RWPE1 (cell line): Measurements from ENCODE around the gene TMEM176A.

Experiments used
- CTCF ChIA-PET: fragments of 350-600 bp; sonication (Branson Sonifier 250); formaldehyde crosslinking; extraction: SDS; loops from one replicate; lab custom pipeline; 2021; lab: Yijun Ruan, JAX
- POLR2A ChIA-PET: fragments of 400-600 bp; formaldehyde crosslinking; extraction: SDS; loops from one replicate; lab custom pipeline; 2020; ENCODE audit warnings: antibody characterized with exemption; ENCODE audit not compliant: low non-redundant PET; lab: Yijun Ruan, JAX
- DNase-seq: peaks from one replicate; pipeline ENCODE4 v3.0.0; 2012; ENCODE audit warnings: low spot score
- H3K27ac ChIP-seq: fragments of 450-650 bp; 2 replicates; pipeline ENCODE4 v1.5.1; 2017
- CTCF ChIP-seq: fragments of 450-650 bp; conservative IDR thresholded peaks from 2 replicates; pipeline ENCODE4 v1.5.1; 2017; ENCODE audit warnings: low read depth, mild to moderate bottlenecking

TMEM176A gene

GRCh38 chr7:150846291-150847115 is 45.9 kb downstream of the TMEM176A start:
- H3K27ac ChIP-seq, result no peak overlapping the region
- CTCF ChIA-PET, result no interaction called here
- POLR2A ChIA-PET, result no interaction called here
- TF ChIP-seq CTCF, result no peak
- no peak for DNase-seq

GRCh38 chr7:150847536-150847935 is 47.0 kb downstream of the TMEM176A start:
- ChIA-PET POLR2A (no interaction called here), CTCF (no interaction called here)
- no peak for TF ChIP-seq CTCF
- H3K27ac ChIP-seq, result no peak overlapping the region
- DNase-seq, result no peak

GRCh38 chr7:150848111-150848510 is 47.5 kb downstream of the TMEM176A start:
- no peak overlapping the region for H3K27ac ChIP-seq
- ChIA-PET CTCF (no interaction called here), POLR2A (no interaction called here)
- DNase-seq, result no peak
- no peak for TF ChIP-seq CTCF

- DNase-seq, result no peak
- H3K27ac ChIP-seq, result no peak overlapping the region
- no peak for TF ChIP-seq CTCF
- CTCF ChIA-PET, result no interaction called here
- POLR2A ChIA-PET, result no interaction called here
Measured at GRCh38 chr7:150848561-150849115, 48.1 kb downstream of the TMEM176A start.

GRCh38 chr7:150849204-150849775 is 48.7 kb downstream of the TMEM176A start:
- DNase-seq, result no peak
- ChIA-PET CTCF (no interaction called here), POLR2A (no interaction called here)
- no peak for TF ChIP-seq CTCF
- no peak overlapping the region for H3K27ac ChIP-seq

GRCh38 chr7:150850273-150850672 is 49.7 kb downstream of the TMEM176A start:
- CTCF ChIA-PET, result no interaction called here
- no peak overlapping the region for H3K27ac ChIP-seq
- POLR2A ChIA-PET, result no interaction called here
- DNase-seq, result no peak
- no peak for TF ChIP-seq CTCF
